Endothelial cell of umbilical vein (primary cell): ENCODE data around the gene NRBP1. TPM values are rescaled to one million over a fixed set of nuclear protein-coding genes. Genes with fewer than 3 reads are reported as not detected.
A peak's percentile ranks its signal among the peaks of the same experiment; 100 is the strongest.

Source experiments
- BruUV-seq: library from RNA; stranded (reverse); fragments of 400-500 nt; replicated peaks from 2 replicates; lab custom pipeline; 2021; lab: Mats Ljungman, UMichigan
- CTCF ChIA-PET: fragments of 300-600, 350-600 bp; sonication (Branson Sonifier 250); formaldehyde crosslinking; loops from one replicate; lab custom pipeline; 2021; ENCODE audit warnings: antibody characterized with exemption, inconsistent platforms; lab: Charles Lee
- POLR2A ChIA-PET: fragments of 300-600, 350-600 bp; sonication (Branson Sonifier 250); formaldehyde crosslinking; loops from one replicate; lab custom pipeline; 2021; ENCODE audit warnings: antibody characterized with exemption, inconsistent platforms; lab: Charles Lee
- DNase-seq: peaks from one replicate; pipeline ENCODE4 v3.0.0-alpha.2; 2011; ENCODE audit warnings: low read depth, low spot score
- FAIRE-seq: peaks from 2 replicates; lab custom pipeline; 2011; peaks lifted over from hg19 to GRCh38; lab: Jason Lieb, UNC
- H2AFZ ChIP-seq: 2 replicates; pipeline ENCODE4 v1.6.0; 2012; ENCODE audit warnings: low read depth, low read length, control low read depth, inconsistent platforms
- H3K27ac ChIP-seq: 2 replicates; pipeline ENCODE4 v1.5.1; 2011; ENCODE audit warnings: low read depth, mild to moderate bottlenecking, control low read depth, low read length, moderate library complexity; ENCODE audit not compliant: insufficient read depth
- H3K27me3 ChIP-seq, 2 experiments: 2 replicates each; pipeline versions ENCODE4 v1.6.0 to v1.6.1; 2011; ENCODE audit warnings: low read length in 2 of 2, mixed read lengths in 1 of 2; ENCODE audit not compliant: control insufficient read depth in 2 of 2, insufficient read depth in 2 of 2
- H3K36me3 ChIP-seq, 2 experiments: 2 replicates in 1 of 2; 3 replicates in 1 of 2; pipeline ENCODE4 v1.5.1; 2011; ENCODE audit warnings: low read length in 2 of 2, mild to moderate bottlenecking in 1 of 2, moderate library complexity in 1 of 2; ENCODE audit not compliant: control insufficient read depth in 2 of 2, insufficient read depth in 2 of 2; ENCODE audit errors: extremely low read depth in 1 of 2
- H3K4me1 ChIP-seq: 3 replicates; pipeline ENCODE4 v1.5.1; 2011; ENCODE audit warnings: mild to moderate bottlenecking, low read length; ENCODE audit not compliant: control insufficient read depth, insufficient read depth; ENCODE audit errors: extremely low read depth
- H3K4me2 ChIP-seq: 2 replicates; pipeline ENCODE4 v1.6.1; 2011; ENCODE audit warnings: low read length, control low read depth, mixed read lengths; ENCODE audit not compliant: insufficient read depth
- H3K4me3 ChIP-seq, 3 experiments: fragments of 200-600 bp in 1 of 3; sonication (generic), shearing (Covaris generic) in 1 of 3; replicated peaks in 1 of 3; 2 replicates each; pipeline ENCODE4 v1.5.1; 2011 to 2016; ENCODE audit warnings: control low read depth in 3 of 3, low read length in 3 of 3, mild to moderate bottlenecking in 2 of 3, inconsistent platforms in 1 of 3, low read depth in 1 of 3, moderate library complexity in 1 of 3; ENCODE audit not compliant: insufficient read depth in 1 of 3
- H3K79me2 ChIP-seq: 2 replicates; pipeline ENCODE4 v1.6.0; 2012; ENCODE audit warnings: low read length, inconsistent platforms; ENCODE audit not compliant: control insufficient read depth, insufficient read depth
- H3K9ac ChIP-seq: replicated peaks from 2 replicates; pipeline ENCODE3; 2011; ENCODE audit warnings: low read length, control low read depth; ENCODE audit not compliant: insufficient read depth; ENCODE audit errors: extremely low read depth
- H3K9me1 ChIP-seq: replicated peaks from 3 replicates; pipeline ENCODE4 v1.6.0; 2011; ENCODE audit warnings: mild to moderate bottlenecking, low read length; ENCODE audit not compliant: control insufficient read depth, insufficient read depth; ENCODE audit errors: extremely low read depth
- H3K9me3 ChIP-seq: replicated peaks from 2 replicates; pipeline ENCODE4 v1.5.1; 2012; ENCODE audit warnings: low read length, inconsistent platforms; ENCODE audit not compliant: control insufficient read depth, insufficient read depth
- H4K20me1 ChIP-seq: replicated peaks from 2 replicates; pipeline ENCODE3; 2011; ENCODE audit warnings: mild to moderate bottlenecking, low read length; ENCODE audit not compliant: control insufficient read depth, insufficient read depth; ENCODE audit errors: extremely low read depth
- EZH2 ChIP-seq: IDR thresholded peaks from 2 replicates; pipeline ENCODE4 v1.6.1; 2012; ENCODE audit warnings: borderline replicate concordance, low read depth, mild to moderate bottlenecking, moderate library complexity, low read length, inconsistent platforms; ENCODE audit not compliant: severe bottlenecking
- FOS ChIP-seq: IDR thresholded peaks from 2 replicates; pipeline ENCODE4 v1.6.1; 2011; ENCODE audit warnings: mild to moderate bottlenecking, low read length, moderate library complexity, borderline replicate concordance; ENCODE audit not compliant: insufficient read depth
- GATA2 ChIP-seq: IDR thresholded peaks from 2 replicates; pipeline ENCODE4 v1.7.0; 2011; ENCODE audit warnings: low read depth, mild to moderate bottlenecking, moderate library complexity, mixed read lengths, low read length; ENCODE audit not compliant: insufficient read length, insufficient read depth
- JUN ChIP-seq: IDR thresholded peaks from 2 replicates; pipeline ENCODE4 v1.6.1; 2011; ENCODE audit warnings: borderline replicate concordance, low read depth; ENCODE audit not compliant: insufficient read length, insufficient read depth
- MAX ChIP-seq: IDR thresholded peaks from 2 replicates; pipeline ENCODE4 v1.6.1; 2011; ENCODE audit not compliant: insufficient read depth, insufficient read length
- MYC ChIP-seq: IDR thresholded peaks from one replicate; pipeline ENCODE4 v1.6.1; 2011; ENCODE audit warnings: mild to moderate bottlenecking, low read depth, low read length
- POLR2A ChIP-seq: IDR thresholded peaks from 2 replicates; pipeline ENCODE4 v1.6.1; 2012; ENCODE audit warnings: low read depth, mild to moderate bottlenecking, control low read depth, low read length
- POLR2AphosphoS5 ChIP-seq: IDR thresholded peaks from 2 replicates; pipeline ENCODE4 v1.6.1; 2012; ENCODE audit warnings: low read depth, mild to moderate bottlenecking, control low read depth, low read length, moderate library complexity; ENCODE audit not compliant: insufficient read depth
- dilution Hi-C: fragments of 300-500 bp; cut with MboI; formaldehyde crosslinking; loops from one replicate; pipeline ENCODE4 v1.15.0; 2019; ENCODE audit warnings: low sequenced_read_pairs; ENCODE audit not compliant: extremely low pct_ligation_motif_present
- intact Hi-C: fragments of 100-400 bp; cut with micrococcal nuclease; formaldehyde crosslinking; loops from one replicate; pipeline ENCODE4 v1.10.0; 2022
- polyA plus RNA-seq, 4 experiments: library from polyadenylated mRNA; depleted of rRNA in 3 of 4; stranded (reverse) in 3 of 4; unstranded in 1 of 4; fragments of >200 nt; gene quantifications; 2 replicates each; pipeline versions ENCODE4 v1.2.1 to v1.2.3, GENCODE V29; 2011 to 2012; ENCODE audit warnings: missing spikeins in 1 of 4
- small RNA-seq: library from RNA; depleted of rRNA; stranded (forward); fragments of <200 nt; gene quantifications from one replicate; pipeline ENCODE3, GENCODE V24; 2012; ENCODE audit warnings: low replicate concordance, low read depth; ENCODE audit not compliant: insufficient read depth, insufficient read length
- total RNA-seq: library from RNA; stranded (reverse); gene quantifications from 2 replicates; pipeline ENCODE4 v1.2.3, GENCODE V29; 2021
- TF ChIP-seq, protein P1 (sequence below), 2 donors: IDR thresholded peaks; 1 replicate in 1 of 2; 2 replicates in 1 of 2; pipeline ENCODE4 v1.5.1; 2011; ENCODE audit warnings: low read length in 2 of 2, mild to moderate bottlenecking in 2 of 2, moderate library complexity in 2 of 2, control low read depth in 1 of 2, inconsistent platforms in 1 of 2, low read depth in 1 of 2; ENCODE audit not compliant: insufficient read depth in 1 of 2; ENCODE audit errors: extremely low read depth in 1 of 2

Gene NRBP1
- total and polyA plus RNA-seq, 2 donors (not counting 3 experiments of a cell fraction or from before 2014, with no cell fraction given) = 130 to 169 TPM

DNA sequence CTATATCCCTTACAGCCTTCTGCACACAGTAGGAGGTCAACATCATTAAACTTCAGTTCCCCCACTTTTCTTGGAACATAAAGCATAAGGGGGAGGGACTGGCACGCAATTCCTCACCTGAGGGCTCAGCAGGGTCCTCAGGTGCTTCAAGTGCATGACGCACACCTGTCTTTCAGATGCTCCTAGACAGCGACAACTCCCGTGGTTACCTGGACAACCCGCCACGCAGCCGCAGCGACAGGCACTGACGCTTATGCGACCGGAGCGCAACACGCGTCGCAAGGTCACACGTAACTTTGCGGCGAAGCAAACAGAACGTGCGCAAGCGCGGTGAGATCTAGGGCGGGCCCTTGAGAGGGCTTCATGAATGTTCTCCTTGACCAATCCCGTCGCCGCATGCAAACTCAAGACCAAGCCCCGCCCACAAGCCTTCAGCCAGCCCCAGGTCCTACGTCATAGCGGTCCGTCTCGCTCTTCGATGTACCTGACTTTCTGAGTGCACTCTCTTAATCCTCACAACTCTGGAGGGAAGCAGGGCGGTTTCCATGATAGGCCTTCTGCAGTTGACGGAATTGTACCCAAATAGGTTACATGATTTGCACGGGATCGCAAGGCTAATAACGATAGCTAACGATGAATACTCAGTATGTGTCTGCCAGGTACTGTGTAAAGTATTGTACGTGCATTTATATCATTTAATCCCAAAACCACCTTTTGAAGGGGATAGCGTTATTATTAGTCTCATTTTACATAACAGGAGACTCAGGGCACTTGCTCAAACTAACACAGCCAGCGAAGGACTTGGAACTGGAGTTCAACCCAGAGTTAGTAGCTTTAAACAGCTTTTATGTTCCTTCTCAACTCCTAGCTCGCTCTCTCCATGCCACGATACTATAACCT, 61.3 kb downstream of the NRBP1 start, which contains the start of gene IFT172:
Gene IFT172 (minus strand): TSS at position 246 of the 900 bp plus-strand sequence. CDS start 90 bp downstream, at position 156.
- DNase-seq = peak; percentile 99
- POLR2A ChIA-PET = no interaction called here
- H2AFZ ChIP-seq = peak within 1 kb of the TSS; percentile 95
- intact Hi-C loops = loop anchor here (1.0 to 2.0 kb wide), 4 partner anchors 61 to 139 kb away; partner anchors contain the start of genes CCDC121, EIF2B4, GPN1 and NRBP1
- peaks cover 0 to 5% of the 10 kb centered on the region in 2 experiments for H3K36me3 ChIP-seq
- H3K79me2 ChIP-seq = no peaks in the 10 kb centered on the region
- H3K4me3 ChIP-seq = peak within 1 kb of the TSS; percentile 9 to 66 (median 56)
- no peaks in the 10 kb centered on the region for H3K9me3 ChIP-seq
- CTCF ChIA-PET = interaction anchor here (0.8 to 1.2 kb wide), 4 partner anchors 17 to 194 kb away, joined by 3 to 4 read pairs (median 3); no protein-coding TSS in a partner anchor
- dilution Hi-C loops = no loop called here
- peak within 1 kb of the TSS; percentile 0 for H3K27ac ChIP-seq
- peak; percentile 99 for FAIRE-seq
- no peaks in the 10 kb centered on the region for H4K20me1 ChIP-seq
- H3K4me1 ChIP-seq = peaks cover 15% of the 10 kb centered on the region
- no peaks in the 10 kb centered on the region for H3K27me3 ChIP-seq
- no peaks in the 10 kb centered on the region for H3K9me1 ChIP-seq
- TF ChIP-seq MYC = no peak
- no peak for TF ChIP-seq GATA2
- peak; percentile 63 for TF ChIP-seq POLR2AphosphoS5
- TF ChIP-seq, protein P1, sequence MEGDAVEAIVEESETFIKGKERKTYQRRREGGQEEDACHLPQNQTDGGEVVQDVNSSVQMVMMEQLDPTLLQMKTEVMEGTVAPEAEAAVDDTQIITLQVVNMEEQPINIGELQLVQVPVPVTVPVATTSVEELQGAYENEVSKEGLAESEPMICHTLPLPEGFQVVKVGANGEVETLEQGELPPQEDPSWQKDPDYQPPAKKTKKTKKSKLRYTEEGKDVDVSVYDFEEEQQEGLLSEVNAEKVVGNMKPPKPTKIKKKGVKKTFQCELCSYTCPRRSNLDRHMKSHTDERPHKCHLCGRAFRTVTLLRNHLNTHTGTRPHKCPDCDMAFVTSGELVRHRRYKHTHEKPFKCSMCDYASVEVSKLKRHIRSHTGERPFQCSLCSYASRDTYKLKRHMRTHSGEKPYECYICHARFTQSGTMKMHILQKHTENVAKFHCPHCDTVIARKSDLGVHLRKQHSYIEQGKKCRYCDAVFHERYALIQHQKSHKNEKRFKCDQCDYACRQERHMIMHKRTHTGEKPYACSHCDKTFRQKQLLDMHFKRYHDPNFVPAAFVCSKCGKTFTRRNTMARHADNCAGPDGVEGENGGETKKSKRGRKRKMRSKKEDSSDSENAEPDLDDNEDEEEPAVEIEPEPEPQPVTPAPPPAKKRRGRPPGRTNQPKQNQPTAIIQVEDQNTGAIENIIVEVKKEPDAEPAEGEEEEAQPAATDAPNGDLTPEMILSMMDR (IDR thresholded peaks at IDR 0.05; ENCODE audit: extremely low read depth in 1 of 2, insufficient read depth in 1 of 2, low read depth in 1 of 2, low read length in 2 of 2) = no peak
- TF ChIP-seq EZH2 = no peak
- TF ChIP-seq JUN = no peak
- peak; percentile 83 for TF ChIP-seq POLR2A
- peak; percentile 70 for TF ChIP-seq MAX
- no peak for TF ChIP-seq FOS
- BruUV-seq = no TSS peak
- peak within 1 kb of the TSS; percentile 23 for H3K9ac ChIP-seq
- H3K4me2 ChIP-seq = peak within 1 kb of the TSS; percentile 41

Small RNAs within 50 kb of the gene (small RNA-seq; reads per million reads assigned to genes)
- gene RNU6-986P = not detected

Other genes starting within 250 kb of the NRBP1 start
- gene ATRAID, start 216.6 kb upstream of the NRBP1 start, total RNA-seq = 84.3 and 86.6 TPM in 2 replicates
- gene ATRAID, start 216.6 kb upstream of the NRBP1 start, polyA plus RNA-seq = 280 and 283 TPM in 2 replicates
- gene SLC5A6, start 216.4 kb upstream of the NRBP1 start, total RNA-seq = 42.7 and 52.0 TPM in 2 replicates
- gene SLC5A6, start 216.4 kb upstream of the NRBP1 start, polyA plus RNA-seq = 76.8 and 92.5 TPM in 2 replicates
- 81.0 and 91.4 TPM in 2 replicates for gene CAD, start 211.3 kb upstream of the NRBP1 start, total RNA-seq
- 60.3 and 66.5 TPM in 2 replicates for gene CAD, start 211.3 kb upstream of the NRBP1 start, polyA plus RNA-seq
- 9.2 and 16.7 TPM in 2 replicates for gene SLC30A3, start 165.6 kb upstream of the NRBP1 start, total RNA-seq
- 63.9 and 79.9 TPM in 2 replicates for gene SLC30A3, start 165.6 kb upstream of the NRBP1 start, polyA plus RNA-seq
- 0.16 and 0.77 TPM in 2 replicates for gene DNAJC5G, start 153.2 kb upstream of the NRBP1 start, total RNA-seq
- gene DNAJC5G, start 153.2 kb upstream of the NRBP1 start, polyA plus RNA-seq = 1.4 and 1.7 TPM in 2 replicates
- 0.42 and 0.51 TPM in 2 replicates for gene TRIM54, start 146.2 kb upstream of the NRBP1 start, total RNA-seq
- 1.6 and 1.7 TPM in 2 replicates for gene TRIM54, start 146.2 kb upstream of the NRBP1 start, polyA plus RNA-seq
- gene UCN, start 120.2 kb upstream of the NRBP1 start, total RNA-seq = 0.75 TPM in 1 of 2 replicates, not detected in the other
- gene UCN, start 120.2 kb upstream of the NRBP1 start, polyA plus RNA-seq = 1.2 and 1.6 TPM in 2 replicates
- 66.5 and 74.7 TPM in 2 replicates for gene MPV17, start 105.5 kb upstream of the NRBP1 start, total RNA-seq
- gene MPV17, start 105.5 kb upstream of the NRBP1 start, polyA plus RNA-seq = 260 and 267 TPM in 2 replicates
- 57.4 and 63.2 TPM in 2 replicates for gene GTF3C2, start 71.9 kb upstream of the NRBP1 start, total RNA-seq
- 59.7 and 68.3 TPM in 2 replicates for gene GTF3C2, start 71.9 kb upstream of the NRBP1 start, polyA plus RNA-seq
- 43.7 and 48.9 TPM in 2 replicates for gene EIF2B4, start 58.3 kb upstream of the NRBP1 start, total RNA-seq
- 63.2 and 66.5 TPM in 2 replicates for gene EIF2B4, start 58.3 kb upstream of the NRBP1 start, polyA plus RNA-seq
- 86.5 and 103 TPM in 2 replicates for gene SNX17, start 58.0 kb upstream of the NRBP1 start, total RNA-seq
- 127 and 130 TPM in 2 replicates for gene SNX17, start 58.0 kb upstream of the NRBP1 start, polyA plus RNA-seq
- gene ZNF513, start 47.9 kb upstream of the NRBP1 start, total RNA-seq = 19.0 and 20.7 TPM in 2 replicates
- gene ZNF513, start 47.9 kb upstream of the NRBP1 start, polyA plus RNA-seq = 30.6 and 43.2 TPM in 2 replicates
- gene PPM1G, start 19.0 kb upstream of the NRBP1 start, total RNA-seq = 131 and 135 TPM in 2 replicates
- 38.3 and 48.1 TPM in 2 replicates for gene PPM1G, start 19.0 kb upstream of the NRBP1 start, polyA plus RNA-seq
- 4.0 and 4.6 TPM in 2 replicates for gene KRTCAP3, start 13.8 kb downstream of the NRBP1 start, total RNA-seq
- 2.1 and 2.2 TPM in 2 replicates for gene KRTCAP3, start 13.8 kb downstream of the NRBP1 start, polyA plus RNA-seq
- 34.1 and 35.6 TPM in 2 replicates for gene IFT172, start 61.1 kb downstream of the NRBP1 start, total RNA-seq
- gene IFT172, start 61.1 kb downstream of the NRBP1 start, polyA plus RNA-seq = 25.8 and 29.4 TPM in 2 replicates
- 15.5 and 20.0 TPM in 2 replicates for gene FNDC4, start 66.6 kb downstream of the NRBP1 start, total RNA-seq
- gene FNDC4, start 66.6 kb downstream of the NRBP1 start, polyA plus RNA-seq = 19.0 and 22.3 TPM in 2 replicates
- 0.27 and 1.2 TPM in 2 replicates for gene GCKR, start 68.2 kb downstream of the NRBP1 start, total RNA-seq
- gene GCKR, start 68.2 kb downstream of the NRBP1 start, polyA plus RNA-seq = 0.33 and 0.52 TPM in 2 replicates
- gene ZNF512, start 154.4 kb downstream of the NRBP1 start, total RNA-seq = 28.0 and 37.0 TPM in 2 replicates
- gene ZNF512, start 154.4 kb downstream of the NRBP1 start, polyA plus RNA-seq = 13.1 and 17.8 TPM in 2 replicates
- gene CCDC121, start 200.4 kb downstream of the NRBP1 start, total RNA-seq = 1.7 and 3.3 TPM in 2 replicates
- 0.92 and 1.2 TPM in 2 replicates for gene CCDC121, start 200.4 kb downstream of the NRBP1 start, polyA plus RNA-seq
- gene GPN1, start 200.4 kb downstream of the NRBP1 start, total RNA-seq = 41.5 and 45.5 TPM in 2 replicates
- gene GPN1, start 200.4 kb downstream of the NRBP1 start, polyA plus RNA-seq = 33.2 and 35.4 TPM in 2 replicates
- gene SUPT7L, start 235.0 kb downstream of the NRBP1 start, total RNA-seq = 30.2 and 30.3 TPM in 2 replicates
- 39.3 and 44.5 TPM in 2 replicates for gene SUPT7L, start 235.0 kb downstream of the NRBP1 start, polyA plus RNA-seq
- gene SLC4A1AP, start 235.3 kb downstream of the NRBP1 start, total RNA-seq = 26.2 and 28.4 TPM in 2 replicates
- 9.1 and 9.5 TPM in 2 replicates for gene SLC4A1AP, start 235.3 kb downstream of the NRBP1 start, polyA plus RNA-seq